NCI-H187 (cell line): ENCODE results near the gene ZNF561.
"Not testable (repeated sequence)": the region's sequence is repeated elsewhere in the genome, so short reads cannot be mapped to it uniquely, and the experiment has no call there.

Experiments used
- DNase-seq, 2 experiments: peaks; one replicate each; lab custom pipeline; 2025; lab: John Stamatoyannopoulos, UW

ZNF561 gene

DNA sequence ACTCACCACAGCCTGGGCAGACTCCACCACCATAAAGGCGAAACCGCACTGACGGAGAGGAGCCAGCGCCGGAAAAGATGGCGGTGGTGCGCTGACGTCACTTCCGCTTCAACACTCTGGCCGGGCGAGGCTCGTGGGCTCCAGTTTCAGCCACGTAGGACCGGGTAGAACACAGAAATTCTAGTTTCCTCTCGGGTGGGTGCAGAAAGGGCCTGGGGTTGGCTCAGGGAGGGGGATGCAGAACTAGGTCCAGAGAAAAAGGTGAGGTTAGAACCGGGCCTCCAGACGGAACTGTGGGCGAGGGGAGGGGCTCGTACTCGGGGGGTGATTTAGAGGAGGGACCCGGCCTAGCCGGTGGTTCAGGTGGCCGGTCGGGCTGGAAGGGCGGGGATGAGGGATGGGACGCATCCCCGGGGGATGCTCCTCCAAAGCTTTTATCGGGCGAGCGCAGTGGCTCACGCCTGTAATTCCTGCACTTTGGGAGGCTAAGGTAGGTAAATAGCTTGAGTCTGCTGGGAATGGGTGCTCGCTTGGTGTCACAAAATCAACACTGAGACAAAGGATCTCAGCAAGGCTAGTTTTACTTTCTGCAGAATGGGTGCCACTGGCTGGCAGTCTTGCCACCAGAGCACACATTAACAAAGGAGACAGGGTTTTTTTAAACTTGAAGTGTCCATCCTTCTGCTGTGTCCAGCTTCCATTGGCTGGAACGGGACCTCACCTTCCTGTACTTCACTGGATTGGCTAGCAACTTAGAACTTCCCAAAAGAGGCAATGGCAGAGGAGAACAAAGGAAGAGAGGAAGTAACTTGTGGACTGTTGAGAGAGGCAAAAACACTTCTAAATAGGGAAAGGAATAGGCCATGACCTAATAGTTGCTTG is at the start of gene ZNF561:
Gene ZNF561, minus strand, starts transcription at position 77 of the 882 bp plus-strand sequence. CDS start 1,776 bp downstream, outside the sequence.
- peak; percentile 52 to 80 for DNase-seq

DNA sequence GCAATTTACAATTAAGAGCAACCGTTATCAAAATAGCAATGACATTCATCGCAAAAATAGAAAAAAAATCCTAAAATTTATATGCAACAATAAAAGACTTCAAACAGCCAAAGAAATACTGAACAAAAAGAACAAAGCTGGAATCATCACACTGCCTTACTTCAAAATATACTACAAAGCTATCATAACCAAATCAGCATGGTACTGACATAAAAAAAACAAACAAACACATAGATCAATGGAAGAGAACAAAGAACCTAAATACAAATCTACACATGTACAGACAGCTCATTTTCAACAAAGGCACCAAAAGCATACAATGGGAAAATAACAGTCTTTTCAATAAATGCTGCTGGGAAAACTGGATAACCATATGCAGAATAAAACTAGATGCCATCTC is 47.5 kb upstream of the ZNF561 start:
- no peak for DNase-seq

DNA sequence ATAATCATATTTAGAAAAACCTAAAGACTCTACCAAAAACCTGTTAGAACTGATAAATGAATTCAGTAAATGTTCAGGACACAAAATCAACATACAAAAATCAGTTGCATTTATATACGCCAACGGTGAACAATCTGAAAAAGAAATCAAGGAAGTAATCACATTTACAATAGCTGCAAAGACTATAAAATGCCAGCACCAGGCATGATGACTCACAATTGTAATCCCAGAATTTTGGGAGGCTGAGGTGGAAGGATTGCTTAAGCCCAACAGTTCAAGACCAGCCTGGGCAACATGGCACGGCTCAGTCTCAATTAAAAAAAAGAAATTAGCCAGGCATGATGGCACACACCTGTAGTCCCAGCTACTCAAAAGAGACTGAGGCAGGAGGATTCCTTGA is 46.9 kb upstream of the ZNF561 start:
- DNase-seq = no peak

DNA sequence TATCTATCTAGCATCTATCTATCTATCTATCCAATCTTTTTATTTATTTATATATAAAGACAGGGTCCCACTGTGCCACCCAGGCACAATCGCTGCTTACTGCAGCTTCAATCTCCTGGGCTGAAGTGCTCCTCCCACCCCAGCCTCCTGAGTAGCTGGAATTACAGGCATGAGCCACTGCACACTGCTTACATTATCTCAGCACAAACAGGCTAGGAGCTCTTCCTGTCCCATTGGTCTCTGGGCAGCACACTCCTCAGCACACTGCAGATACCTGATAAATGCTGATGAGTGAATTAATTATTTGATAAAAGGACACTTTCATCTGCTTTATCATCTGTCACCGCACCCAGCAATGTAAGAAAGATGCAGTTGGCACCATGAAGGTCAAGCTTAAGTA is 37.7 kb upstream of the ZNF561 start:
- DNase-seq = no peak

DNA sequence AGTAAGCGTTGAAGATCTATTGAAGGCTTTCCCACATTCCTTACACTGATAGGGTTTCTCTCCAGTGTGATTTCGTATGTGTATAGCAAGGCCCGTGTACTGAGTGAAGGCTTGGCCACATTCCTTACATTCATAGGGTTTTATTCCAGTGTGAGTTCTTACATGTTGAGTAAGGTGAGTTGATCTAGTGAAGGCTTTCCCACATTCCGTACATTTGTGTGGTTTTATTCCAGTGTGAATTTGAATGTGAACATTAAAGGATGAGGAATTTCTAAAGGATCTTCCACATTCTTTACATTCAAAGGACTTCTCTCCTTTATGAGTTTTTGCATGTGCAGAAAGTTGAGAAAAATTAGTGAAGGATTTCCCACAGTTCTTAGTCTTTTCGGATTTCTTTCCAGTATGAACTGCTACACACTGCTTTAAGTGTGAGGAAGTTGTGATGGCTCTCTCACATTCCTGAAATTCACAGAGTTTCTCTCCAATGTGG is 32.1 kb upstream of the ZNF561 start:
- DNase-seq = not testable (repeated sequence)

DNA sequence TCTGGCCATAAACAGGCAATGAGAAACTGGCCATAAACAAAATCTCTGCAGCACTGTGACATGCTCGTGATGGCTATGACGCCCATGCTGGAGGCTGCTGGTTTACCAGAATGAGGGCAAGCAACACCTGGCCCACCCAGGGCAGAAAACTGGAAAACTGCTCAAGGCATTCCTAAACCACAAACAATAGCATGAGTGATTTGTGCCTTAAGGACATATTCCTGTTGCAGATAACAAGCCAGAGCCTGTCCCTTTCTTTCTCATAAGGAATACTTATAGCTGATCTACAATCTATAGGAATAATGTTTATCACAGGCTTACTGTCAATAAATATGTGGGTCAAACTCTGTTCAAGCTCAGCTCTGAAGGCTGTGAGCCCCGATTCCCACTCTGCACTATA is 30.4 kb upstream of the ZNF561 start:
- not testable (repeated sequence) for DNase-seq

DNA sequence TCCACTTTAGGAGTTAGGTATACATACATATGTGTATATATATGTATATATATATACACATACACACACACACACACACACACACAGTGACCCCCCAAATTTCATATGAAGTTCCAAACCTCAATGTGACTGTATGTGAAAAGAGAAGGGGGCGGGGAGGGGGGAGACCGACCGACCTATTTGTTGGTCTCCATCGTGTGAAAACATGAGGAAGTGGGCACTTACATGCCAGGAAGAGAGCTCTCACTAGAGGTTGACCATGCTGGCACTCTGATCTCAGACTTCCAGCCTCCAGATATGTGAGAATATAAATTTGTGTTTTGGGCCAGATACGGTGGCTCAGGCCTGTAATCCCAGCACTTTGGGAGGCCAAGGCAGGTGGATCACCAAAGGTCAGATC is 29.3 kb upstream of the ZNF561 start:
- no peak for DNase-seq

DNA sequence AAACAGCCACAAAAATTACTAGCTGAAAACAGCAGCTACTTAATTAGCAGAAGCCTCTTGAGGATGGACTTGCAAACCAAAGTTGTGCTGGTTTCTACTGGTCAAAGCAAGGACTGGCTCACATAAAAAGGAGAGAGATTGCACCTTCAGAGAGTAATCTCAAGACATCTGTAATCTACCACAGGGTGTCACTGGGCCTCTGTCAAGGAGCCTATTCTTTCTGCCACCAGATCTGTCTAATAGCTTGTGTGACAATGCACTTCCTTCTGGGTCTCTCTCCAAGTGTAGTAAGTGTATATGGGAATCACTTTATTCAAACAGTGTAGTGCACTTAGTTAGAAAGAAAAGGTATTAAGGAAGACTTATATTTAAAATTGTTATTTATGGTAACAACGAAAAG is 24.4 kb upstream of the ZNF561 start:
- no peak for DNase-seq

DNA sequence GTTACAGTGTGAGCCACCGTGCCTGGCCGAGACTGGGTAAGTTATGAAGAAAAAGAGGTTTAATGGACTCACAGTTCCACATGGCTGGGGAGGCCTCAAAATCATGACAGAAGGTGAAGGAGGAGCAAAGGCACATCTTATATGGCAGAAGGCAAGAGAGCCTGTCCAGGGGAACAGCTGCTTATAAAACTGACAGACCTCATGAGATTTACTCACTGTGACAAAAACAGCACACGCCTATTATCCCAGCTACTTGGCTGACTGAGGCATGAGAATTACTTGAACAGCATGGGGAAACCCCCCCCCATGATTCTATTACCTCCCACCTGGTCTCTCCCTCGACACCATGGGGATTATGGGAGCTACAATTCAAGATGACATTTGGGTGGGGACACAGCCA is 23.4 kb upstream of the ZNF561 start:
- no peak for DNase-seq

DNA sequence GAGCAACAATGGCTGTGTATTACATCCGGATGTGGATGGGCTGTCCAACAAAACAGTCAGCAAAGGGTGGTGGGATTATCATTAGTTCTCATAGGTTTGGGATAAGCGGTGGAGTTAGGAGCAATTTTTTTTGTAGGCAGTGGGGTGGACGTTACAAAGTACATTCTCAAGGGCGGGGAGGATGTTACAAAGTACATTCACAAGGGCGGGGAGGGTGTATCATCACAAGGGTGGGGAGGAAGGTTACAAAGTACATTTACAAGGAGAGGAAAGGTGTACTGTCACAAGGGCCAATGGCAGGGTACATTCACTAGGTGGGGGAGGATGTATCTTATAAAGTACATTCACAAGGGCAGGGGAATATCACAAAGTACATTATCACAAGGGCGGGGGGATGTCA is 20.8 kb upstream of the ZNF561 start:
- DNase-seq = no peak

DNA sequence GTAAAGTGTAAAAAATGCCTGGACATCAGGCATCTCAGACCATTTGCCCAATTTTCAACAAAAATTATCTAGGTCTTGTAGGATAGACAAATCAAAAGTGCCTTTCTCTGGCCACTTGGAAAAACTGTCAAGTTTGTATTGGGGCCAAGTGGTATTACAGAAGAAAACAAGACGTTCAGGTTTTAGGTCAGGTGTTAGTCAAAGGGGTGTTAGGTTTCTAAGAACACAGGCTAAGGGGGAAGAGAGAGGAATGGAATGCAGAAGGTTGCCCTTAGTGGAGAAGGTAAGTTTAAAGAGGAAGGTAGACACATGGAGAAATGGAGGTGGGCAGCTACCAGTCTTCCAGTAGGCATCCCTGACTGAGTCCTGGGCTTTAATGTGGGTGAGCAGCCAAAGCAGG is 19.9 kb upstream of the ZNF561 start:
- no peak for DNase-seq

DNA sequence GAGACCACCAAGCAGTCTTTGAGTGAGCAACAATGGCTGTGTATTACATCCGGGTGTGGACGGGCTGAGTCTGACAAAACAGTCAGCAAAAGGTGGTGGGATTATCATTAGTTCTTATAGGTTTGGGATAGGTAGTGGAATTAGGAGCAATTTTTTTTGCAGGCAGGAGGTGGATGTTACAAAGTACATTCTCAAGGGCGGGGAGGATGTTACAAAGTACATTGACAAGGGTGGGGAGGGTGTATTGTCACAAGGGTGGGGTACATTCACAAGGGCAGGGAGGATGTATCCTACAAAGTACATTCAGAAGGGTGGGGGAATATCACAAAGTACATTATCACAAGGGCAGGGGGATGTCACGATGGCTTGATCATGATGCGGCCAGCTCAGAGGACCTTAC is 15.0 kb upstream of the ZNF561 start:
- no peak for DNase-seq

DNA sequence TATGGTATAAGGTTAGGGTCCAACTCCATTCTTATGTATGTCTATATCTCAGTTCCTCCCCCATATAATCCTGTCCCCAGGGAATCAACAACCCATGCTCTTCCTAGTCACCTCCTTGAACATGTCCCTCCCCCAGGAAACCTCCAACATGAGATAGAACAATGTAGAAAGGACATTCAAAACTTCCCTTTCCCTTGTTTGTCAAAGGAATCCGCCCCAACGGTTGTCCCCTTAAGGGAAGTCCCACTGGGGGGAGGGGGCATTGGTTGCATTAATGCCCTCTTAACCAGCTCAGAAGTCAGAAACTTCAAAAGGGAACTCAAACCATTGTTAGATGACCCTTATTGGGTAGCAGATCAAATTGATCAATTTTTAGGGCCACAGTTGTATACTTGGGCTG is 6.8 kb upstream of the ZNF561 start:
- DNase-seq = no peak

DNA sequence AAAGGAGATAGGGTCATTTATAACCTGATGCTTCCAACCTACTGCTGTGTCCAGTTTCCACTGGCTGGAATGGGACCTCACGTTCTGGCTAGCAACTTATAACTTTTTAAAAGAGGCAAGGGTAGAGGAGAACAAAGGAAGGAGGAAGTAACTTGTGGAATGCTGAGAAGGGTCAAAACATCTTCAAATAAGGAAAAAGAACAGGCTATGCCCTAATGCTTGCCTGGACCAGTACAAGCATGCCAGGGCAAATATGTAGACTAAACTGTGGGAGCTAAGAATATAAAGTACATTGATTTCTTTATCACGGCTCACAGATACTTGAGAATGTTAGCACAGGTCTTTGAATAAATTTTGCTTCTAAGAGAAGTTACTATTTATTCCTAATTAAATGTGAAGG is 1.5 kb upstream of the ZNF561 start:
- DNase-seq = no peak

DNA sequence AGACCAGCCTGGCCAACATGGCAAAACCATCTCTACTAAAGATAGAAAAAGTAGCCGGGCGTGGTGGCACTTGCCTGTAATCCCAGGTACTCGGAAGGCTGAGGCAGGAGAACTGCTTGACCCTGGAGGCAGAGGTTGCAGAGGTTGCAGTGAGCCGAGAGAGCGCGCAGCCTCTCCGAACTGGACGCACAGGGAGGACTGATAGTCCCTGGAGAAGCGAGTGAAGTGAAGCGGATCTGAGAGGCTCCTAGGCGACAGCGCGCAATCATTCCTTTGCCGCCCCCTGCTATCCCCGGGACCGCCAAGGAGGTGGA is 233 bp downstream of the ZNF561 start:
- no peak for DNase-seq

DNA sequence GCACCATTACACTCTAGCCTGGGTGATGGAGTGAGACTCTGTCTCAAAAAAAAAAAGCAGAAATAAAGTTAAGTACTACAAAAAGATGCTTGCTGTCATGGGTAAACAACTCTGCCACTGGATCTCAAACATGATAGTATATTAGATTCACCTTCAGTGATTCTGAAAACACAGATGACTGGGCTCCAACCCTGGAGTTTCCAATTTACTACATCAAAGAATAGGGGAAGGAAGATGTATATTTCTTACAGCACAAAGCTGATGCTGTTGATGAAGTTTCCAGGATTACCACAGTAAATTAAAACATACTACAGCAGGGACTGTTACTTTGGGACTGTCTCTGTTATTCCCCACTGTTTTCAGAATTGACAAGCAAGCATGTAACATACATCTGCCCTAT is 5.2 kb downstream of the ZNF561 start:
- DNase-seq = no peak

DNA sequence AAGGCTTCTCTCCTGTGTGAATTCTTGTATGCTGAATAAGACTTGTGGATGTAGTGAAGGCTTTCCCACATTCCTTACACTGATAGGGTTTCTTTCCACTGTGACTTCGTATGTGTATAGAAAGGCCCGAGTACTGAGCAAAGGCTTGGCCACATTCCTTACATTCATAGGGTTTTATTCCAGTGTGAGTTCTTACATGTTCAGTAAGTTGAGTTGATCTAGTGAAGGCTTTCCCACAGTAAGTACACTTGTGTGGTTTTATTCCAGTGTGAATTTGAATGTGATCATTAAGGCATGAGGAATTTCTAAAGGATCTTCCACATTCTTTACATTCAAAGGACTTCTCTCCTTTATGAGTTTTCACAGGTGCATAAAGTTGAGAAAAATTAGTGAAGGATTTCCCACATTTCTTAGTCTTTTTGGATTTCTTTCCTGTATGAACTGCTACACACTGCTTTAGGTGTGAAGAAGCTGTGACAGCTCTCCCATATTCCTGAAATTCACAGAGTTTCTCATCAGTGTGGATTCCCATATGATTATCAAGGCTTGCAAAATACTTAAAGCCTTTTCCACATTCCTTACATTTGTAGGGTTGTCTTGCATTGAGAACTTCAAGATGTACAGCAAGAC is 10.4 kb downstream of the ZNF561 start:
- DNase-seq = no peak

DNA sequence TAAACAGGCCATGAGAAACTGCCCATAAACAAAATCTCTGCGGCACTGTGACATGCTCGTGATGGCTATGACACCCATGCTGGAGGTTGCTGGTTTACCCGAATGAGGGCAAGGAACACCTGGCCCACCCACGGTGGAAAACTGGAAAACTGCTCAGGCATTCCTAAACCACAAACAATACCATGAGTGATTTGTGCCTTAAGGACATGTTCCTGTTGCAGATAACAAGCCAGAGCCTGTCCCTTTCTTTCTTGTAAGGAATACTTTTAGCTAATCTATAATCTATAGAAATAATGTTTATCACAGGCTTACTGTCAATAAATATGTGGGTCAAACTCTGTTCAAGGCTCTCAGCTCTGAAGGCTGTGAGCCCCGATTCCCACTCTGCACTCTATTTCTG is 12.1 kb downstream of the ZNF561 start:
- DNase-seq = no peak

DNA sequence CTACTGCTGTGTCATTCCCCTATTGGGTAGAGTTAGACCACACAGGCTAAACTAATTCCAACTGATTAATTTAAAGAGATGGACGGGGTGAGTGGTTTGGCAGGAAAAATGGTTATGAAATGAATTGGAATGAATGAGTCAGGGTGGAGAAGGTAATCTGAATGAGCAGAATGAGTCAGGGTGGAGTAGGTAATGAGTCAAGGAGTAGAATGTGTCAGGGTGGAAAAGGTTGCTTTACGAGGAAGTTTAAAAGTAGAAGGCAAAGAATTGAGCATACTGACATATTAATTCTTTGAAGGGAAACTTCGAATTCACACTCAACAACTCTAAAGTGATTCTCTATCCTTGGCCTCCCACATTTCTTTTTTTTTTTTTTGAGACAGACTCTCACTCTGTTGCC is 24.0 kb downstream of the ZNF561 start:
- no peak for DNase-seq

DNA sequence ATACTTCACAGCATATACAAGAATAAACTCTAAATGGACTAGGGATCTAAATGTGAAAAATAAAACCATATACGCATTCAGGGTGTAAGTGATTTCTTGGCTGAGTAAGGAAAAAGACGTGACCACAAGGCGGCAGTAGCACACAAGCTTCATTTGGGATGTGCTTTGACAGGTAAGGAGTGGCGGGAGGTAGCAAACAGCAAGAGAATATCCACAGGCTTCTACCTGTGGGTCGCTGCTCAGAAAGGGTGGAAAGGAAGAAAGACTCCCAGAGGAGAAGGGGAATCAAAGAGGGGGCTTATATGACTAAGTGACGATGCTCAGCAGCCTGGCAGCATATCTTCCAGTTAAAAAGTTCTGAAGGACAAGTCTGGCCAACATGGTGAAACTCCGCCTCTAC is 34.3 kb downstream of the ZNF561 start:
- DNase-seq = peak in 1 of 2 experiments; percentile 15

DNA sequence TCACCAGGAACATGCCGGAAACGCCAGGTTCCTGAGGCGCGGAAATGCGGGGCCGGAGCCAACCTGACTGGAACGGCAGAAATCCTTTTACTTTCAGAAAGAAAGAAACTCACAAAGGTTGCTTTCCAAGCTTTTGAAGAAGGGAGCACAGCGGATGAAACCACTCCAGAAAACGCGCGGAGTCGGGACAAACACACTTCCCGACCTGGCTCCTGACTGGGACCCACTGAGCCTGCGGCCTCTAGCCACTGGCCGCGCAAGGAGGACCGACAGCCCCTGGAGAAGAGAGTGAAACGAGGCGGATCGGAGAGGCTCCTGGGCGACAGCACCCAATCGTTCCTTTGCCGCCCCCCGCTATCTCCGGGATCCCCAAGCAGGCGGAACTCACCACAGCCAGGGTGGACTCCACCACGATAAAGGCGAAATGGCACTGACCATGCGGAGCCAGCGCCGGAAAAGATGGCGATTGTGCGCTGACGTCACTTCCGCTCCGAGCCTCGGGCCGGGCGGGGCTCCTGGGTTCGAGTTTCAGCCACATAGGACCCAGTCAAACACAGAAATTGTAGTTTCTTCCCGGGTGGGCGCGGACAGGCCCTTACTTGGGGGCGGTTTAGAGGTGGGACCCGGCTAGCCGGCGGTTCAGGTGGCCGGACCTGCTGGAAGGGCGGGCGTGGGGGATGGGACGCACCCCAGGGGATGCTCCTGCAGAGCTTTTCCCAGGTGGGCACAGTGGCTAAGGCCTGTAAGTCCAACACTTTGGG is 36.8 kb downstream of the ZNF561 start, which contains the start of gene ZNF121:
Gene ZNF121, minus strand, starts transcription at position 432 of the 761 bp plus-strand sequence. CDS start 16,407 bp downstream, outside the sequence.
- DNase-seq = peak; percentile 43 to 56

DNA sequence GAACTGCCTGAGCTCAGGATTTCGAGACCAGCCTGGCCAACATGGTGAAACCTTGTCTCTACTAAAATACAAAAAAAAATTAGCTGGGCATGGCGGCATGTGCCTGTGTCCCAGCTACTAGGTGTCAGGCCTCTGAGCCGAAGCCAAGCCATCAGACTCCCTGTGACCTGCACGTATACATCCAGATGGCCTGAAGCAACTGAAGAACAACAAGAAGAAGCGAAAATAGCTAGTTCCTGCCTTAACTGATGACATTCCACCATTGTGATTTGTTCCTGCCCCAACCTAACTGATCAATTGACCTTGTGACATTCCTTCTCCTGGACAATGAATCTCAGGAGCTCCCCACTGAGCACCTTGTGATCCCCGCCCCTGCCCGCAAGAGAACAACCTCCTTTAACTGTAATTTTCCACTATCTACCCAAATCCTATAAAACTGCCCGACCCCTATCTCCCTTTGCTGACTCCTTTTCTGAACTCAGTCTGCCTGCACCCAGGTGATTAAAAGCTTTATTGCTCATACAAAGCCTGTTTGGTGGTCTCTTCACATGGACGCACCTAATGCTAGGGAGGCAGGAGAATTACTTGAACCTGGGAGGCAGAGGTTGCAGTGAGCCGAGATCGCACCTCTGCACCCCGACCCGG is 38.8 kb downstream of the ZNF561 start:
- DNase-seq = not testable (repeated sequence)
